ENCODE data around the gene FMNL2.

The FMNL2 gene

DNA sequence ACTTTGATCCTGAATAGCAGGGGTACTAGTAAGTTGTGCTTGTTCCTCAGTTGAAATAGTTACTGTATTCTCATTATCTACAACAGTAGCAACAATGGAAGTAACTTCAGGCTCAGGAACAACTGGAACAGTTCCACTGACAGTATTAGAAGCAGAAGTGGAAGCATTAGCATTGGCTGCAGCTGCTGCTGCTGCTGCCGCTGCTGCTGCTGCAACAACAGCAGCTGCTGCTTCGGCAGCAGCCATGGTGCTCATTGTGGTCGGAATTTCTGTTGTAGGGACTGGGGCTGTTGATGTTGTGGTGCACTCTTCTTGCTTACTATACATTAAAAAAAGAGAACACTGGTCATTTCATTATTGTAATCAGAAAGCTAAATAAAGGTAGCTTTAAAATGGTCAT is 341.5 kb downstream of the FMNL2 start:
- DNase-seq: no peak

DNA sequence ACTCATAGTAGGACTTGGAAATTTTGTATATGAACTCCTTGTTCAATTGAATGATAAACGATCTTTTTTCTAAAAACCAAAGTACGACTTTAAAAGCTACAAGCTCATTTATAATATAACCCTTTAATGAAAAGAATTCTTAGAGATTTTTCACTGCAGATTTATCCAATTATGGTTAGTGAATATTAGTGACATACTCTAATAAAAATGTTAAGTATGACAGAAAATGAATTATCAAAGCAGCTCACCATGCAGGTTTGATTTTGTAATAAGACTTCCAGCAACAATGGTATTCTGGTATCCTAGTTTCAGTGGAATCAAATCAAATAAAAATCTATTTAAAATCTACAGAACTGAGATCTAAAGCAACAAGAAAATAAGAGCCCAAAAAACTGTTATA is 343.8 kb downstream of the FMNL2 start:
- no peak for DNase-seq

DNA sequence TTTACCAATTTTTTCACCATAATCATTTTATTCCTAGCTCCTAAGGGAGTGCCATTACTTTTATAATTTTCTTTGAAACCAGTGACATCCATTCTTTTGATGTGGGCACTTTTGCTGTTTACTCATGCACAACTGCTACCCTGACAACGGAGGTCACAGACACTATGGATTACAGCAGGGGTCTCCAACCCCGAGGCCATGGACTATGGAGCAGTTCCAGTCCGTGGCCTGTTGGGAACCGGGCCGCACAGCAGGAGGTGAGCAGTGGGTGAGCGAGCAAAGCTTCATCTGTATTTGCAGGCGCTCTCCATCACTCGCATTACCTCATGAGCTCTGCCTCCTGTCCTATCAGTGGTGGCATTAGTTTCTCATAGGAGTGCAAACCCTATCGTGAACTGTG is 347.7 kb downstream of the FMNL2 start:
- DNase-seq: no peak

DNA sequence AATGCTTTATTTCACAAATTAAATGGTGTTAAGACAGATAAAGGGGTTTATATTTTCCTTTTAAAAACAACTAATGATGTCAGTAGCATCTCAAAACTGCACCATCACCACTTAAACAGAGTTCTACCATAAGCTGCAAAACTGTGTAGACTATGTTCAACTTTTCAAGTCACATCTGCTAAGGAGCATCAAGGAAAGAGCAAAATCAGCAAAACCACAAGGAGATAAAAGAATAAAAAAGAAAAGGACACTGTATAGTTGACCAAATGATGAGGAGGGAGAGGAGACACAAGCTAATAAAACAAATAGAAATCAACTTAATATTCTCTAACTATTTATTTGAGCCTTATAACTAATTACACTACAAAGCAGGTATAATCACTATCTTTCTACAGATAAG is 348.4 kb downstream of the FMNL2 start:
- no peak for DNase-seq

DNA sequence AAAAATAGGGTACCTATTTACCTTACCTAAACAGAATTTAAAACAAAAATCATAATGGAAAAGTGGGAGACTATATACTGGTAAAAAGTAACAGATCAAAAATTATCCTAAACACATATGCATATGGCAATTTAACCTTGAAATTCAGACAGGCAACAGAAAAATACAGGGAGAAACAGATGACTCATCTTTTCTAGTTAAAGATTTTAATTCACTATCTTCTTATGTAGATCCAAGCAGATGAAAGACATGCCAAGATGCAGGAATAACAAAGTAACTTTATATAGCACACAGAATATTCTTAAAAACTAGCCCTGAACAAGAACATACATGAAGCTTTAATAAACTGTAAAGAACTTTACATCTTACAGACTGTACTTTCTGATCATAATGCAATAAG is 351.3 kb downstream of the FMNL2 start:
- no peak for DNase-seq

DNA sequence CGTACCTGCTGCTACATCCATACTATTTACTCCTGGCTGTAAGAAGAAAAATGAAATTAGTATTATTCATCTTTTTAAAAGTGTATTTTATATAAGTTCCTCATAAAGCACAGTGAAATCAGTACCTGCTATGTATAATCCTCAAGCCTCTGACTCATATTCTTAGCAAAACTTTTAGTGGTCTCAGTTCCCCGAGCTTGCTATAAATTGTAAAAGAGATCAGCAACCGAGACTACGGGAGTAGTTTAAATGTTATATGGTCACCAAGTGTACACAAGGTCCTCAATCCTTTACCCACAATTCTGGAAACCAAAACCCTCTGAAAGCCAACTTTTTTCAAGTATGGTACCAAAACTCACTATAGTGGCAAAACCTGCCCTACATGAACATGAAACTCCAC is 358.1 kb downstream of the FMNL2 start:
- DNase-seq: no peak

DNA sequence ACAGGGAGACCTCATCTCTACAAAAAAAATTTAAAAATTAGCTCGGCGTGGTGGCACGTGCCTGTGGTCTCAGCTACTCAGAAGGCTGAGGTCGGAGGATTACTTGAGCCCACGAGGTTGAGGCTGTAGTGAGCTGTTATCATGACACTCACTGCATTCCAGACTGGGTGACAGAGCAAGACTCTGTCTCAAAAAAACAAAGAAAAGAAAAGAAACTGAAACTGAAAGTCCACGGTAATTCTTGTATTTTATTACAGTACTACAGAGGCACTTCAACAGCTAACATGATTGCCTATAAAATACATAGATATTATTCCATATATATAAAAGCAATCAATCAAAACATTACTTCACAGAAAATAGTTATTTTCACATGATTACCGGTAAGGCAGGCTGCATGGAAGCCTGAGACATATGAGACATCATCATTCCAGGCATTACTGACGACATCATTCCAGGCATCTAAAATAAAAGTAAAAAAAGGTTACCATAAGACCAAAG is 359.2 kb downstream of the FMNL2 start:
- DNase-seq: no peak

DNA sequence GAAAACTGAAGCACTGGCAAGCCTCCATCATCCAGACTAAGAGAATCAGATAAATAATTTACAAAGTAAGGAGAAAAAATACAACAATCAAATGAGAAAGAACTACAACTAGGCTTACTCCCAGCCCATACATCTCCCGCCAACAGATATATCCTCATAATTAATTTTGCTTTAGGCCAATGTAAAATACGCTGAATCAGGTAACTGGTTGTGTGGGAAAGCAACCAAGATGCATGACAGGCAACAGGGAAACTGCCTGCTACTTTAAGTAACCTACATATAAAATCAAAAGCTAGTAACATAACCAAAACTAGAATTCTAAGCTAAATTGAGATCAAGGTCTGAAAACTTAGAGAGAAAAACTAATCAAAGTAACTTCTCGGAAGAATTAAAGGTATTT is 360.8 kb downstream of the FMNL2 start:
- DNase-seq: no peak

DNA sequence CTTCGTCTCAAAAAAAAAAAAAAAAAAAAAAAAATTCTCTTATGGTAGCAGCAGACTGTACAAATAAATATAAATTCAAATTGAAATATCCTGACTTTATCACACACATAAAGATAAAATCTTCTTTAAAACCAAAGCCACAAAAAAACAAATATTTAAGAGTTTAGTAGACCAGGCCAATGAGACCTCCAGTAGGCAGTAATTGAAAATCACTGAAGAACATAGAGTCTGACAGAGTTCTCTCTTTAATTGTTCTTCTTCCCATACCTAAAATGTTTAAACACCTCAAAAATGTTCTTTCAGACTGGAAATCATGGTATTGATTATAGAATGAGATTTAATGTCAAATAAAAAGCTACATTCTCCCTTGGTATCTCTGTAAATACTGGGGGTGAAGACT is 361.5 kb downstream of the FMNL2 start:
- DNase-seq: no peak

All from femur (tissue), 1 donor.